Kidney epithelial cell (primary cell): ENCODE measurements around the gene C17orf67. TPM values are rescaled to one million over a fixed set of nuclear protein-coding genes. Genes with fewer than 3 reads are reported as not detected.

Experiments
- DNase-seq: peaks from one replicate; pipeline ENCODE4 v3.0.0-alpha.2; 2010; ENCODE audit warnings: low read depth
- H3K27me3 ChIP-seq: 2 replicates; pipeline ENCODE4 v1.6.0; 2011; ENCODE audit warnings: low read length; ENCODE audit not compliant: control insufficient read depth, insufficient read depth
- H3K36me3 ChIP-seq: 2 replicates; pipeline ENCODE4 v1.5.1; 2011; ENCODE audit warnings: low read length; ENCODE audit not compliant: control insufficient read depth, insufficient read depth
- H3K4me3 ChIP-seq: 2 replicates; pipeline ENCODE4 v1.5.1; 2011; ENCODE audit warnings: low read depth, mild to moderate bottlenecking, control low read depth, low read length
- total RNA-seq: library from RNA; depleted of rRNA; stranded (reverse); fragments of >200 nt; gene quantifications from 2 replicates; pipeline ENCODE4 v1.2.3, GENCODE V29; 2015
- TF ChIP-seq, protein P1 (sequence below): IDR thresholded peaks from 2 replicates; pipeline ENCODE4 v1.5.1; 2011; ENCODE audit warnings: mild to moderate bottlenecking, moderate library complexity, low read length, control low read depth, inconsistent platforms; ENCODE audit not compliant: insufficient read depth, poor library complexity, severe bottlenecking

The C17orf67 gene
- total RNA-seq, 1 donor from 2014 or later: 0.50 TPM

GRCh38 chr17:56863974-56864373 lies 30.3 kb upstream of the C17orf67 start:
- TF ChIP-seq, protein P1, sequence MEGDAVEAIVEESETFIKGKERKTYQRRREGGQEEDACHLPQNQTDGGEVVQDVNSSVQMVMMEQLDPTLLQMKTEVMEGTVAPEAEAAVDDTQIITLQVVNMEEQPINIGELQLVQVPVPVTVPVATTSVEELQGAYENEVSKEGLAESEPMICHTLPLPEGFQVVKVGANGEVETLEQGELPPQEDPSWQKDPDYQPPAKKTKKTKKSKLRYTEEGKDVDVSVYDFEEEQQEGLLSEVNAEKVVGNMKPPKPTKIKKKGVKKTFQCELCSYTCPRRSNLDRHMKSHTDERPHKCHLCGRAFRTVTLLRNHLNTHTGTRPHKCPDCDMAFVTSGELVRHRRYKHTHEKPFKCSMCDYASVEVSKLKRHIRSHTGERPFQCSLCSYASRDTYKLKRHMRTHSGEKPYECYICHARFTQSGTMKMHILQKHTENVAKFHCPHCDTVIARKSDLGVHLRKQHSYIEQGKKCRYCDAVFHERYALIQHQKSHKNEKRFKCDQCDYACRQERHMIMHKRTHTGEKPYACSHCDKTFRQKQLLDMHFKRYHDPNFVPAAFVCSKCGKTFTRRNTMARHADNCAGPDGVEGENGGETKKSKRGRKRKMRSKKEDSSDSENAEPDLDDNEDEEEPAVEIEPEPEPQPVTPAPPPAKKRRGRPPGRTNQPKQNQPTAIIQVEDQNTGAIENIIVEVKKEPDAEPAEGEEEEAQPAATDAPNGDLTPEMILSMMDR: no peak
- DNase-seq: no peak
- no peaks in the 10 kb centered on the region for H3K36me3 ChIP-seq
- no peak overlapping the region for H3K4me3 ChIP-seq
- H3K27me3 ChIP-seq: no peaks in the 10 kb centered on the region

- no peak for DNase-seq
- no peaks in the 10 kb centered on the region for H3K36me3 ChIP-seq
Observed at GRCh38 chr17:56861899-56862298, 28.2 kb upstream of the C17orf67 start.

DNA sequence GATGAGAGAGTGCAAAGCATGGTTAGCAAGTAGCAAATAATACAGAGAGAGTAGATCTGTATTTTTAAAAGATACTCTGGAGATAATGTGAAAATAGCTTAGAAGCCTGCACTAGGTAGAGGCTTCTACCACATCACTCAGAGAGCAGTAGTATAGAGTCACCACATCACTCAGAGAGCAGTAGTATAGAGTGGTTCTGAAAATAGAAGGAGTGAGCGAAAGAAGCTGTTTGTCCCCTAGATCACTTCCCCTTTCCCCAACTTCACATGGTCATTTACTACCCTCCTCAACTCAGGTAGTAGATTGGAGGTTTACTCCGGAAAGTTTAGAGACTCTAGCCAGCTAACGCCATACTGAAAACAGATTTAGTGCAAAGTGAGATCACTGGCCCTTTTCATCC lies 17.3 kb upstream of the C17orf67 start:
- no peak overlapping the region for H3K4me3 ChIP-seq
- no peaks in the 10 kb centered on the region for H3K36me3 ChIP-seq
- DNase-seq: no peak
- no peaks in the 10 kb centered on the region for H3K27me3 ChIP-seq
- TF ChIP-seq, protein P1: no peak

More at GRCh38 chr17:56861899-56862298, 28.2 kb upstream of the C17orf67 start:
- Histone ChIP-seq H3K27me3 (no peaks in the 10 kb centered on the region), H3K4me3 (no peak overlapping the region)
- TF ChIP-seq, protein P1: no peak

- no peaks in the 10 kb centered on the region for H3K27me3 ChIP-seq
- no peaks in the 10 kb centered on the region for H3K36me3 ChIP-seq
- TF ChIP-seq, protein P1: no peak
- no peak for DNase-seq
- no peak overlapping the region for H3K4me3 ChIP-seq
Observed at GRCh38 chr17:56850591-56850990, 16.9 kb upstream of the C17orf67 start.

DNA sequence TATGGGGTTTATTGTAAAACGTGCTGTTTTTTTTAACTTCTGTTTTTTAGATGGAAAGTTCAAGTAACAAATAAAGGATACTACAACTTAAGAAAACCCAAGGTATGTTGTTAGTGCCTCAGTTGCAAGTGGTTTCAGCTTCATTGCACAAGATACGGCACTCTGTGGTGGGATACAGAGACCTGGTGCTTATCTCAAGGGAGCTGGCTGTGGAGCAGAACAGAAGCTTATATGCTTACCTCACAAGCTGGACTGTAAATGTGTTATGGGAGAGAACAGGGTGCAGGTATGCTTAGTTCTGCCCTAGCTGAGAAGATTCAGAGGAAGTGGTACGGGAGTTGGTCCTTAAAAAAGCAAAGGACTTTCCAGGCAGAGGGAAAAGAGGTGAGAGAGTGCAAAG lies 15.4 kb upstream of the C17orf67 start:
- TF ChIP-seq, protein P1: no peak
- no peaks in the 10 kb centered on the region for H3K27me3 ChIP-seq
- H3K4me3 ChIP-seq: no peak overlapping the region
- no peak for DNase-seq
- H3K36me3 ChIP-seq: no peaks in the 10 kb centered on the region

DNA sequence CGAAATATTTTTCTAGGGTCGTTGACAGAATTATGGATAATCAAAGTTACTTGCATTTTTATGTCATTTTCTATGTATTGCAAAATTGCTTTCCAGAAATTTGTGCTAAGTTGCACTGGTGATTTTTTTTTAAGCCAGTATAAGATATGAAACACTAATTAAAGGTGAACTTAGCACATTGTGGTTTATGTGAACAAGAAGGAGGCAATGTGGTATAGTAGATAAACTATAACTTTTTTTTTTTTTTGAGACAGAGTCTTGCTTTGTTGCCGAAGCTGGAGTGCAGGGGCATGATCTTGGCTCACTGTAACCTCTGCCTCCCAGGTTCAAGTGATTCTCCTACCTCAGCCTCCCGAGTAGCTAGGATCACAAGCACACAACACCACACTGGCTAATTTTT lies 13.4 kb upstream of the C17orf67 start:
- DNase-seq: no peak
- no peak overlapping the region for H3K4me3 ChIP-seq
- TF ChIP-seq, protein P1: no peak
- H3K27me3 ChIP-seq: no peaks in the 10 kb centered on the region
- no peaks in the 10 kb centered on the region for H3K36me3 ChIP-seq
